HG03280 (cell line): ENCODE results near the gene USB1.

Experiments used
- ATAC-seq: cut with Tn5 transposase; IDR thresholded peaks from one replicate; pipeline ENCODE4 v1.9.1; 2021; ENCODE audit warnings: mild to moderate bottlenecking, moderate library complexity; ENCODE audit not compliant: unreplicated experiment

The USB1 gene

GRCh38 chr16:58046054-58046881, 45.1 kb downstream of the USB1 start:
- no peak for ATAC-seq

GRCh38 chr16:58046936-58047335, 45.7 kb downstream of the USB1 start:
- ATAC-seq, result no peak

GRCh38 chr16:58047557-58048348, 46.5 kb downstream of the USB1 start:
- no peak for ATAC-seq

- no peak for ATAC-seq
These were observed 47.5 kb downstream of the USB1 start for GRCh38 chr16:58048494-58049231.

- no peak for ATAC-seq
These were observed 48.3 kb downstream of the USB1 start for GRCh38 chr16:58049232-58050185.

GRCh38 chr16:58051296-58051695, 50.1 kb downstream of the USB1 start:
- no peak for ATAC-seq

- ATAC-seq, result no peak
These were observed 50.8 kb downstream of the USB1 start for GRCh38 chr16:58051821-58052603.

GRCh38 chr16:58053682-58054005, 52.4 kb downstream of the USB1 start:
- no peak for ATAC-seq

GRCh38 chr16:58054289-58054688, 53.1 kb downstream of the USB1 start:
- ATAC-seq, result no peak

- ATAC-seq, result no peak
These were observed 55.4 kb downstream of the USB1 start for GRCh38 chr16:58056580-58056979.

GRCh38 chr16:58057121-58057520, 55.9 kb downstream of the USB1 start:
- no peak for ATAC-seq

- ATAC-seq, result no peak
These were observed 56.6 kb downstream of the USB1 start for GRCh38 chr16:58057784-58058183.

GRCh38 chr16:58062821-58063220, 61.6 kb downstream of the USB1 start:
- no peak for ATAC-seq

GRCh38 chr16:58063377-58064076, 62.3 kb downstream of the USB1 start:
- ATAC-seq, result no peak

- ATAC-seq, result no peak
These were observed 69.4 kb downstream of the USB1 start for GRCh38 chr16:58070585-58070984.
